Thyroid gland (tissue), 4 donors: ENCODE data around the gene HMGN2.

Source experiments
- POLR2A ChIP-seq, 2 donors: fragments of 450-650 bp; IDR thresholded peaks; one replicate each; pipeline ENCODE4 v1.6.1; 2017; ENCODE audit warnings: antibody characterized with exemption in 2 of 2, mild to moderate bottlenecking in 2 of 2, moderate library complexity in 1 of 2
- TF ChIP-seq, protein P1 (sequence below), 6 experiments: fragments of 200-600 bp in 3 of 6; fragments of 450-650 bp in 3 of 6; sonication (generic) in 3 of 6; IDR thresholded peaks; one replicate each; pipeline ENCODE4 v1.5.1; 2016 to 2019; ENCODE audit warnings: antibody characterized with exemption in 6 of 6, mild to moderate bottlenecking in 2 of 6, inconsistent platforms in 1 of 6, moderate library complexity in 1 of 6

DNA sequence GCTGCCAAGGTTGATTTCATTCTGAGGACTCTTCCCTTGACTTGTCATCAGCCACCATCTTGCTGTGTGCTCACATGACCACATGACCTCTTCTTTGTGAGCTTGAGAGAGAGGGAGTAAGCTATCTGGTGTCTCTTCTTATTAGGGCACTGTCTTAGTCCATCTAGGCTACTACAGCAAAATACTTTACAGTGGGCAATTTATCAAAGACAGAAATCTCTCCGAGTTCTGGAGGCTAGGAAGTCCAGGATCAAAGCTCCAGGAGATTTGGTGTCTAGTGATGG lies 45.5 kb downstream of the HMGN2 start:
- TF ChIP-seq, protein P1, sequence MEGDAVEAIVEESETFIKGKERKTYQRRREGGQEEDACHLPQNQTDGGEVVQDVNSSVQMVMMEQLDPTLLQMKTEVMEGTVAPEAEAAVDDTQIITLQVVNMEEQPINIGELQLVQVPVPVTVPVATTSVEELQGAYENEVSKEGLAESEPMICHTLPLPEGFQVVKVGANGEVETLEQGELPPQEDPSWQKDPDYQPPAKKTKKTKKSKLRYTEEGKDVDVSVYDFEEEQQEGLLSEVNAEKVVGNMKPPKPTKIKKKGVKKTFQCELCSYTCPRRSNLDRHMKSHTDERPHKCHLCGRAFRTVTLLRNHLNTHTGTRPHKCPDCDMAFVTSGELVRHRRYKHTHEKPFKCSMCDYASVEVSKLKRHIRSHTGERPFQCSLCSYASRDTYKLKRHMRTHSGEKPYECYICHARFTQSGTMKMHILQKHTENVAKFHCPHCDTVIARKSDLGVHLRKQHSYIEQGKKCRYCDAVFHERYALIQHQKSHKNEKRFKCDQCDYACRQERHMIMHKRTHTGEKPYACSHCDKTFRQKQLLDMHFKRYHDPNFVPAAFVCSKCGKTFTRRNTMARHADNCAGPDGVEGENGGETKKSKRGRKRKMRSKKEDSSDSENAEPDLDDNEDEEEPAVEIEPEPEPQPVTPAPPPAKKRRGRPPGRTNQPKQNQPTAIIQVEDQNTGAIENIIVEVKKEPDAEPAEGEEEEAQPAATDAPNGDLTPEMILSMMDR (IDR thresholded peaks at IDR 0.05), result no peak
- no peak for TF ChIP-seq POLR2A (IDR thresholded peaks at IDR 0.05)
